Lung microvascular endothelial cell (primary cell): ENCODE data around the gene ARMC12. TPM values are rescaled to one million over a fixed set of nuclear protein-coding genes. Genes with fewer than 3 reads are reported as not detected.
"Not testable (repeated sequence)": the region's sequence is repeated elsewhere in the genome, so short reads cannot be mapped to it uniquely, and the experiment has no call there.

Source experiments
- DNase-seq, 2 donors: peaks; one replicate each; pipeline versions ENCODE4 v3.0.0 to v3.0.0-alpha.2; 2010; ENCODE audit warnings: low read depth in 2 of 2
- total RNA-seq: library from RNA; depleted of rRNA; stranded (reverse); fragments of >200 nt; gene quantifications from 2 replicates; pipeline ENCODE4 v1.2.1, GENCODE V29; 2014

ARMC12 gene, protein sequence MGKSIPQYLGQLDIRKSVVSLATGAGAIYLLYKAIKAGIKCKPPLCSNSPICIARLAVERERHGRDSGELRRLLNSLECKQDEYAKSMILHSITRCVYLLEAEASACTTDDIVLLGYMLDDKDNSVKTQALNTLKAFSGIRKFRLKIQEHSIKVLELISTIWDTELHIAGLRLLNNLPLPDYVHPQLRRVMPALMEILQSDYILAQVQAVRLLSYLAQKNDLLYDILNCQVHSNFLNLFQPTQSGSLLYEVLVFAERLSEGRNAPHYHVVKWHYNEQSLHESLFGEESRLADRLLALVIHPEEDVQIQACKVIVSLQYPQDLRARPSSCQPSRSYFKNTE
- 0.22 and 0.40 TPM in 2 replicates for total RNA-seq

DNA sequence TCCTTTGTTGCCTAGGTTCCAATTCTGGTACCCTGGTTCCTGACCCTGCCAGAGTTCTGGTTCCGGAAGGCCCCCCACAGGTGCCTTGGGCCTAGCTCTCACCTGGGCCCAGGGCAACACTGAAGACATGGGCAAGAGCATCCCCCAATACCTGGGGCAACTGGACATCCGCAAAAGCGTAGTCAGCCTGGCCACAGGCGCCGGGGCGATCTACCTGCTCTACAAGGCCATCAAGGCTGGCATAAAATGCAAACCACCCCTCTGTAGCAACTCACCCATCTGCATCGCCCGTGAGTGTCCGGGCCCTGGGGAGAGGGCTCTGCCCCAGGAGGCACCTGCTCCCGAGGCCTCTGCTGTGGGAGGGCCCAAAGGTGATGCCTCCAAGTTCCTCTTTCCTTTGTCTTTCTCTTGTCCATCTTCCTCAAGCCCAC lies at the start of gene ARMC12:
Gene ARMC12 (plus strand): TSS at position 51 of the 431 bp plus-strand sequence. CDS start 77 bp downstream, at position 128.
- DNase-seq = no peak

DNA sequence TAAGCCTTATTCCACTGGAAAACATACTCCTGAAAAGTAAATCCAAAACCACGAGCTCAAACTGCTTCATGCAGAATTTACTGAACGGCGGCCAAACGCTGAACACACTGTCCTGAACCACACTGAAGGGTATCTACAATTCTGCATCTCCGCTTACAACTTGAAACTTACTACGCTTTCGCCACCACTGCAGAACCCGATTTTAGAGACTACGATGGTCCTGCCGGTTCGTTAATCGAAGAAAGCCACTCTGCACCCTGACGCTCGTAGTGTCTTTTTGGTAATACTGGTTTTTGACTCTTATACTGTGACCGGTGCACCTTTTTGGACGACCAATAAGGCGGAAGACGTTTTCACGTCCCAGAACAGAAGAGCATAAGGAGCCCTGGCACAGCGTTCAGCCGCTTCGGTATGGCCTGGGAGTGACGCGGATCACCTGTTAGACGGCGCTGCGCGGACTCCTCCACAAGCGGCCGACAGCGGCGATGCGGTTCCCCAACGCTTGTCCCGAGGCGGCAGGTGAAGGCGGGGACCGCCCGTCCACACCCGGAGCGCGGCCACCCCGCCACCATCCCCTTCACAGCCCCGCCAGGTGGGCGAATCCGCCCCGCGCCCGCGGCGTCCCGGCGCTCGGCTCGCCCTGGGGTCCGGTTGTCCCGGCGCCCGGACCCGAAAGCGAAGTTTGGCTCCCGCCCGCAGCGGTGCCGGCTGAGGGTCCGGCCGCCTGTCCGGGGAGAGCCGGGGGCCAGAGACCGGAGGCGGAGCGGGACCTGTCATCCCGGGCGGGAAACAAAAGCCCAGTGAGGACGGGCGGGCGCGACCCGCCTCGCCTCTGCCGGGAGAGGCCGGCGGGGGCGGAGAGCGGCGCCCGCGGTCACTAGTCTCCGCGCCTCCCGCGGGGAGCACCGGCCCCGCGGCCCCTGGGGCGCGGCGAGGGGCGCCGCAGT lies 48.9 kb upstream of the ARMC12 start:
- DNase-seq = peak; percentile 55 to 64

DNA sequence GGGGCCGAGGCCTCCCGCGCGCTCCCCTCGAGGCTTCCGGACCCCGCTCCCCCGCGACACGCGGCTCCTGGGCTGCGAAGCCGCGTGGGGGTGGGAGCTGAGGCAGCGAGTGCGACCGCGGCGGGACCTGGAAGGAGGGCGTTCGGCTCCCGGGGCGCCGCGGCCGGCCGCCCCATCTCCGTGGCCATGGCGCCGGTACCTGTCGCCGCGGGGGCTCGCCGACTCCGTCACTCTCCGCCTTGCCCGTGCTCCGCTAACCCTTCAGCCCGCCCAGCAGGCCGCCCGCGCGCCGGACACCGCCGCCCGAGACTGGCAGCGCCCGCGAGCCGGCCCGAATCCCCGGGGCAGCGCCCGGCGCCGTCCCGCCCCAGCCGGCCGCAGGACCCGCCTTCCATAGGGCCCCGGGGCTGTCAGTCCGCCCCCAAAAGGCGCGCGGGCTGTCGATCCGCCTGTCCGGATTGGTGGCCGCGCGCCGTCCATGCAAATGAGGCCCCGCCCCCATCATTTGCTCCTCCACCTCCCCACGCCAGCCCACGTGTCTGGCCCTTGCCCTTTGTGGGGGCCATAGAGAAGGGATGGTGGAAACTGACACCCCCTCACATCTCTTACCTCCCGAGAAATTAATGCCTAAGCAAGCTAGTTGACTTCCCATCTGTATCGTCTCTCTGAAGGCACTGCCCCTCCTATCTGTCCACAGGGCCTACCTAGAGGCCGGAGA lies 48.1 kb upstream of the ARMC12 start, which contains the start of gene FKBP5:
Gene FKBP5 (minus strand): TSS at position 311 of the 718 bp plus-strand sequence. CDS start 46,091 bp downstream, outside the sequence.
- DNase-seq = peak; percentile 93 to 95

DNA sequence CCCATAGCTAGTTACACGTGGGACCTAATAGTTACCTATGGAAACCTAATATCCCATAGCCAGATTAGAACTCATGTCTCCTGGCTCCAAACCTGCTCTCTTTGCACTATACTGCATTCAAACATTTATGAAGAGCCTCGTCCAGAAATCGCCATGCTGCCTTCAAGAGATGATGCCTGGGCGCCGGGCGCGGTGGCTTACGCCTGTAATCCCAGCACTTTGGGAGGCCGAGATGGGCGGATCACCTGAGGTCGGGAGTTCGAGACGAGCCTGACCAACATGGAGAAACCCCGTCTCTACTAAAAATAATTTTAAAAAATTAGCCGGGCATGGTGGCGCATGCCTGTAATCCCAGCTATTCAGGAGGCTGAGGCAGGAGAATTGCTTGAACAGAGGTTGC lies 46.8 kb upstream of the ARMC12 start:
- not testable (repeated sequence) for DNase-seq

DNA sequence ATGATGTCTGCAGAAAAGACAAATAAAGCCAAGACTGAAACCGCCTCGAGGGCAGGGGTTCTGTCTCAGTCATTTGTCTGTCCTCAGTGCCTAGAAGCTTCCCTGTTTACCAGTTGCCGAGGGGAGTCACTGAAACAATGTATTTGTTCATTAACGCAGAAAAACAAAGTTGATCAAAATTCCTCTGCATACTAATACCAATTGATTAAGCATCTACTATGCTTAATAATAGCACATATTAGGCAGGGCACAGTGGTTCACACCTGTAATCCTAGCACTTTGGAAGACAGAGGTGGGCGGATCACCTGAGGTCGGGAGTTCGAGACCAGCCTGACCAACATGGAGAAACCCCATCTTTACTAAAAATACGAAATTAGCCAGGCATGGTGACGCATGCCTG lies 46.3 kb upstream of the ARMC12 start:
- no peak for DNase-seq

DNA sequence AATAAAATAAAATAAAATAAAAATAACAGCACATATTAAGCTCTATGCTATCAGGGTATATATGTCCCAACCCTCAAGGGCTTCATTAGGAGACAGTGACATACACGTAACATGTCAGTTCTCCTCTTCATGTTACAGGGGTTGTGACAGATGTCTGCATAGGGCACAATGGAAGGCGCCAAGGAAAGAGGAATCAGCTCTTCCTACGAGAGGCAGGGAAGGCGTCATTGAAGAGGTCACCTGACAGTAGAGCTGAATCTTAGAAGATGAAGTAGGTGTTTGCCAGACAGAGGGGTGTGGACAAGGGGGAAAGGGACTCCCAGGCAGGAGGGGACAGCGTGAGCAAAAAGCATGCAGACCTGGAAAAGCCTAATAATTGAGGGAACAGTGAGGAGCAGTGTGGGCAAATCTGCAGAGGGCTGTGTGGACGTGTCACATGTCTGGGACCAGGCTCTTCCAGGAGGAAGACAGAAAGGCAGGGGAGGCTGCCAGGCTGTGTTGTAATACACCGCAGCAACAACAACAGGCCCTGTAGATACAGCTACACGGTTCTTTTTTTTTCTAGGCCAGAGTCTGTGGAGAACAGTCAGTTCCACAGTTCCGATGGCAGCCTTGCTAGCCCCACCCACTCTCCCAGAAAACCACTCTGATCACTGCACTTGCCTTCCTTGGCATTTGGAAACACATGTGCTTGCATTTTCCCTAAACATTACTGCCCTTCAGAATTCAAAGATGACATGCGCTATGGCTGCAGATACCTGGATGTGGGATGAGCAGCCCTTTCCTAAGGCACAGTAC lies 45.6 kb upstream of the ARMC12 start:
- no peak for DNase-seq

DNA sequence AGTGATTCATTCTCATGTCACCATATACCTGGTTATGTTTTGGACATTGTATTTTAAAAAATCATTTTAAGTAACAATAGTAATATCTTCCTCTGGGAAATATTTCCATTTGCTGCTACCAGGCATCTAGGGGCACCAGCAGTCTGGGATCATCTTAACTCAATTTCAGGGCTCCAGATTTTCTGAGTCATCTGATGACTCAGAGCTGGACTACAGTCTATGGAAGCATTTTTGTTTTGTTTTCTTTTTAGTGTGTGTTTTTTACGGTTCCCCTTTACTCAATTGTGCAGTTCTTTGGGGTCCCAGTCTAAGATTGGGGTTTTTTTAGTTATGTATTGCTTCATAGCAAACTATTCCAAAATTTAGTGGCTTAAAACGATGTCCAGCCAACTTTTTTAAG lies 42.4 kb upstream of the ARMC12 start:
- DNase-seq = peak in 1 of 2 donors; percentile 37

DNA sequence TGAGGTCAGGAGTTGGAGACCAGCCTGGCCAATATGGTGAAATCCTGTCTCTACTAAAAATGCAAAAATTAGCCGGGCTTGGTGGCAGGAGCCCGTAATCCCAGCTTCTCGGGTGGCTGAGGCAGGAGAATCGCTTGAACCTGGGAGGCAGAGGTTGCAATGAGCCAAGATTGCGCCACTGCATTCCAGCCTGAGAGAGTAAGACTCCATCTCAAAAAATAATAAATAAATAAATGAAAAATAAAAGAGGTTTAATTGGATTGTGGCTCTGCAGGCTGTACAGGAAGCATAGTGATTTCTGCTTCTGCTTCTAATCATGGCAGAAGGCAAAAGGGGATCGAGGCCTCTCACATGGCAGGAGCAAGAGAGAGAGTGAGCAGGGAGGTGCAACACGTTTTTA lies 38.4 kb upstream of the ARMC12 start:
- DNase-seq = not testable (repeated sequence)

DNA sequence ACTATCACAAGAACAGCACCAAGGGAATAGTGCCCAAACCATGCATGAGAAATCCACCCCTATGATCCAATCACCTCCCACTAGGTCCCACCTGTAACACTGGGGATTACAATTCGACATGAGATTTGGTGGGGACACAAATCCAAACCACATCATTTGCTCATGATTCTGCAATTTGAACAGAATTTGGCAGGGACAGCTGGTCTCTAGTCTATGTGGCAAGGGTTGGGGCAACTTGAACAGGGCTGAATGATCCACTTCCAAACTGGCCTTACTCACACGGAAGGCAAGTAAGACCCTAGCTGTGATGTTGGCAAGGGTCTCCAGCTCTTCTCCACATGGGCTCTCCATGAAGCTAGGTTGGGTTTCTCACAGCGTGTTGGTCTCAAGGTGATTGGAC lies 38.0 kb upstream of the ARMC12 start:
- no peak for DNase-seq

DNA sequence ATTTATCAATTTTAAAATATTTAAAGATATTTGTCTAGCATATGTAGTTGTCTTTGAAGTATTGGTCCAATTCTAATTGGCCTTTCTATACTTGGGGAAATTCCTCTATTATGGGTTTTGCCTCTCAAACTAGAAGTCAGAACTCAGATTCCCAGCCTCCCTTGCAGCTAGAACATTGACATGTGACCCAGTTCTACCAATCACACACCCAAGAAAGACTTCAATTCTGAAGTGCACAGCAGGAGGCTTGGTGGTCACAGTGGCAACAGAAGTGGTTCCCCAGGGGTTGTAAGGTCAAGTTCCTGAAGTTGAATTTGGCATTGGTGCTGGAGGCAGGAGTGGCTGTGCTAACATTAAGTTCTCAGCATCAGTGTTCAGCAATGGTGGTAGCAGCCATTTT lies 33.3 kb upstream of the ARMC12 start:
- DNase-seq = no peak

DNA sequence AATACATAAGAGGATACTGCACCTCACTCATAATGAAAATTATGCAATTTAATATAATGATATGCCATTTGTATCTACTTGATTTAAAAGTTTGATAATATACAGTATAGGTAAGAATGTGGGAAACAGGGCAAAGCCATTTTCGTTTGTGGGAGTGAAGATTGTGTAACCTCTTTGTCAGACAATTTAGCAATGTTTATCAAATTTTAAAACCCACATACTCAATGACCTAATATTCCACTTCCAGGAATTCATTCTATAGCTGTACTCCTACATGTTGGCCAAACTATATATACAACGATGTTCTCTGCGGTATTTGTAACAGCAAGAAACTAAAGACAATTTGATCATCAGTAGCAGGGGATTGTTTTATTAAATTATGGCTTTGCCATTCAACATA lies 30.4 kb upstream of the ARMC12 start:
- no peak for DNase-seq

DNA sequence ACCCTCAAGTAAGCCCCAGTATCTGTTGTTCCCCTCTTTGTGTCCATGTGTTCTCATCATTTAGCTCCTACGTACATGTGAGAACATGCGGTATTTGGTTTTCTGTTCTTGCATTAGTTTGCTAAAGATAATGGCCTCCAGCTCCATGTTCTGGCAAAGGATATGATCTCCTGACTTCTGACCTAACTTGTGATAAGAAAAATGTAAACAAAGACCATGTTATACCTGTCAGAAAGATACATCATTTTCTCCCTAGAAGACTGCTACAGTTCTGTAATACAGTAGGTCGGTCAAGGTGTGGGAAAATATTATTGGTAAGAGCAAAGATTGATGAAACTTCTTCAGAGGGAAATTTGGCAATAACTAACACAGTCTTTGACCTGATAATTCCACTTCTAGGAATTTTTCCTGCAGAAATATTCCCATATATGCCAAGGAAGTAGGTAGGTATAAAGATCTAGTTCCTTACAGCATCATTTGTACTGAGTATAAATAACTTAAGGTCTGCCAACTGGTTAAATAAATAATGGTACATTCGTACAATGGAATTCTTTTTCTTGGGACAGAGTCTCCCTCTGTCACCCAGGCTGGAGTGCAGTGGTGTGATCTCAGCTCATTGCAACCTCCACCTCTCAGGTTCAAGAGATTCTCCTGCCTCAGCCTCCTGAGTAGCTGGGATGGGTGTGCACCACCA lies 29.0 kb upstream of the ARMC12 start:
- no peak for DNase-seq

DNA sequence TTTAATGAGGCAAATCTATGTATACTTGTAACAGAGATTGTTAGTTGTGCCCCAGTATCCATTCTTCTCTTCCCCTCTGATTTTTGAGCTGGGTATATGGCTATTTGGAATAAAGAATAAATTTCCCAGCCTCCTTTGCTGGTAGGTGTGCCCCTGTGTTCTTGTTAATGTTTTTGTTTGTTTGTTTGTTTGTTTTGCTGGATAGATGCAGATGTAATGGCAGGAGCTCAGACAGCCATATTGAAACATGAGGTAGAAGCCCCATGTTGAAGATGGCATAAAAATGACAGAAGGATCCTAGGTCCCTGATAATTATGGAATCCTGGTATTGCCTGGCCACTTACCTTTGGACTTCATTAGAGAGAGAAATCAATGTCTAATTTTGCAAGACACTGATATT lies 28.2 kb upstream of the ARMC12 start:
- DNase-seq = no peak

DNA sequence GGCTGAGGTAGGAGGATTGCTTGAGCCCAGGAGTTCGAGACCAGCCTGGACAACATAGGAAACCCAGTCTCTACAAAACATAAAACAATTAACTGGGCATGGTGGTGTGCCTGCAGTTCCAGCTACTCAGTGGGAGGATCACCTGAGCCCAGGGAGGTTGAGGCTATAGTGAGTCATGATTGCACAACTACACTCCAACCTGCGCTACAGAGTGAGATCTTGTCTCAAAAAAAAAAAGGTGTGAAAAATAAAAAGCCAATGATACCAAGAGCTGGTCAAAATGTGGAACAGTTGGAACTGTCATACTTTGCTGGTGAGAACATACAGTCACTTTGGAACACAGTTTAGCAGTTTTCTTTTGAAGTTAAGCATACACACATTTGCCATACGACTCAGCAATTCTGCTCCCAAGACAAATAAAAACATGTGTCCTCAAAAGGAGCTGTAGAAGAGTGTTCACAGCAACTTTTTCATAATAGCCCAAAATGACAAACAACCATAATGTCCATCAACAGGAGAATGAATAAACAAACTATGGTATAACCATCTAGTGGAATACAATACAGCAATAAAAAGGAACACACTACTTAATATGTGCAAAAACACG lies 26.5 kb upstream of the ARMC12 start:
- DNase-seq = no peak

DNA sequence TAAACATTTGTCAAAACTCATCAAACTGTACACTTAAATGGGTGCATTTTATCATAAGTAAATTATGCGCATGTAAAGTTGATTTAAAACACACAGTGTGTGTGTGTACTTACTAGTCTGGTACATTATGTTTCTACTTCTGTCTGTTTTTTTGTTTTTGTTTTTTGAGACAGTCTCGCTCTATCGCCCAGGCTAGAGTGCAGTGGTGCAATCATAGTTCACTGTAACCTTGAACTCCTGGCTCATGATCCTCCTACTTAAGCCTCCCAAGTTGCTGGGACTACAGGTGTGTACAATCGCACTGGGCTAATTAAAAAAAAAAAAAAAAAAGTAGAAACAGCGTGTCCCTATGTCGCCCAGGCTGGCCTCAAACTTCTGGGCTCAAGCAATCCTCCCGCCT lies 25.1 kb upstream of the ARMC12 start:
- no peak for DNase-seq

DNA sequence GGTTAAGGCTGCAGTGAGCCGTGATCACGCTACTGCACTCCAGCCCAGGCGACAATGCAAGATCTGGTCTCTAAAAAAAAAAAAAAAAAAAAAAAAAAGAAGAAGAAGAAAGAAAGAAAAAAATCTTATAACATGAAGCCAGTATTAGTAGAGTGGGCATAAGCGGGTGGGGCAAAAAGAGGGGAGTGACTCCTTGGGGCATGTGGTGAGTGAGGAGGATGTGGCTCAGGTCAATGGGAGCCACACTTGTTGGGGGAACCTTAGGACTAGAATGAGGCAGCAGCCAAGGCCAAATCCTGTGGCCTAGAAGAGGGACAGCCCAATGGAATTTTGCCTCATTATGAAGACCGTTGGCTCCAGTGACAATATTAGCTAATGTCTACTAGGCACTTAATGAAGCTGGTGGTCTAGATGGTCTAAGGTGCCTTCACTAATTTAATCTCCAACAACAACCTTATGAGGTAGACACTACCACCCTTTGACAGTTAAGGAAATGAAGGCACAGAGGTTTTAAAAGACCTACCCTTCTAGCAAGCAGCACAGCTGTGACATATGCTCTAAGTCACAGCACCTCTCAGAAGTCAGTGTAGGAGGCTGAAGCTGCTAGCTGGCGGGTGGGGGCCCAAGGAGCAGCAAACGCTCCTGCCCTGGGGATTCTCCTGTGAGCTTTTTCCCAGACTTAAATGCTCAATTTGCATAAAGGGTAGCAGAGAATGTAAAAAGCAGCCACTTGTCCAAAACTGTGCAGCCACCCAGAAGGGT lies 23.6 kb upstream of the ARMC12 start:
- no peak for DNase-seq

DNA sequence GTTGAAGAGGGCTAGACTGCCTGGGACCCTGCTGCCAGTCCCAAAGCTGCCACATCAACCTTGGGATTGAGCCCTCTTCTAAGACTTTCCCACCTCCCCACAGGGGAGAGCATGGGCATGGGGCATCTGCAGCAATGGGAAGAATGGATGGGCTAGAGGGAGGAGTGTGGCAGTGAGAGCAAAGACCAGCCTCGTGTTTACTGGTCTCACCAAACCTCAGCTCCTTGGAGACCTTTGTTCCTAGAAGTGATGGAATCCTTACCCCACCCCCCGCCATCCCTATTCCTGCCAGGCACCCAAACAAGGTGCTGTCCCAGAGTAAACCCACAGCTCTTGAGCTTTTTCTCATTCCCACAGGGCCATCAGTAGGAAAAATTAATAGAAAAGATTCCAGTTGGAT lies 20.0 kb upstream of the ARMC12 start:
- no peak for DNase-seq

DNA sequence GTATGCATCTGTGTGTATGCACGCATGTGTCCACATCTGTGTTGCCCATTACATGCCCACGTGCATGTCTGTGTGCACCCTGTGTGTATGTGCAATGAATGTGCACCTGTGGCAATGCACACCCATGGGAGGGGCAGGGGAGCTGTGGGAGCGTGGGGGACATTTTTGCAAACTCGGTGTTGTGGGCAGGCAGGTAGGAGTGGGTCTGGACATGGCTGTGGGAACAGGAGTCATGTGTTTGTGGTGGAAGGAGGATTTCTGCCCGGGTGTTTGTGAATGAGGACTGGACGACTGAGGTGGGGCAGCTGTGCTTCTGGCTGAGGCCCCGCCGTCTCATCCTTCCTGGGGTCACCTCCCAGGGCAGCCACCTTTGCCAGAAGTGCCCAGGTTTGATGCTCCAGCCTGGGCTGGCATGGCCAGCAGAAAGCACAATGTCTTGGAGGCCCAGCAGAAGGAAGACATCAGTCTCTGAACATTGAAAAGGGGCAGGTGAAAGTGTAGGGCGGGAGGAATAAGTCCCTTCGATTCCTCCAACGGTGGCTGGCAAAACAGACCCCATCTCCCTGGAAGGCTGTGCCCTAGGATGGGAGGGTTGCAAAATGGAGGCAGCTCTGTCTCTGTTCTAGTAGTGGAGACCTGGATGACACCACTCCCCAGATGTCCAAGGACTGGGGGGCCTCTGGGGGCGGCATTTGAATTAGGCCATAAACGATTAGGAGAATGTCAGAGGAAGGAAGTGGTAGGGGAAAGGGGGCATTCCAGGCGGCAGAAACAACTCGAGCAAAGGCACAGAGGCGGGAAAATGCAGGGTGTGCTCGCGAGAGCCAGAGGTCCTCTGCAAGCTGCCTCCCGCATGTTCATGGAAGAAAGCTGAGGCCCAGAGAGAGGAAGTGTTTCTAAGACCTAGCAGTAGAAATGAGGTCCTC lies 19.1 kb upstream of the ARMC12 start:
- no peak for DNase-seq
